Gastroesophageal sphincter (tissue), 4 donors: ENCODE results near the gene ACAA1. TPM values are rescaled to one million over a fixed set of nuclear protein-coding genes. Genes with fewer than 3 reads are reported as not detected.

Experiments used
- ATAC-seq: fragments of 150-250 bp; one replicate; pipeline ENCODE4 v1.9.1; 2016; ENCODE audit warnings: mild to moderate bottlenecking, moderate library complexity
- H3K27ac ChIP-seq, 4 donors: fragments of 200-600 bp; sonication (generic) in 3 of 4; 1 replicate in 3 of 4; 2 replicates in 1 of 4; pipeline ENCODE4 v1.5.1; 2016 to 2019
- H3K27me3 ChIP-seq: fragments of 200-600 bp; sonication (generic); one replicate; pipeline ENCODE4 v1.5.1; 2019
- H3K36me3 ChIP-seq, 2 donors: fragments of 200-600 bp; sonication (generic); one replicate each; pipeline ENCODE4 v1.5.1; 2019; ENCODE audit warnings: control low read depth in 1 of 2
- H3K4me1 ChIP-seq, 3 donors: fragments of 200-600 bp; sonication (generic); 1 replicate in 2 of 3; 2 replicates in 1 of 3; pipeline ENCODE4 v1.5.1; 2016 to 2019; ENCODE audit warnings: control low read depth in 2 of 3
- H3K4me3 ChIP-seq, 2 donors: fragments of 200-600 bp; sonication (generic); one replicate each; pipeline ENCODE4 v1.5.1; 2019; ENCODE audit warnings: mild to moderate bottlenecking in 1 of 2, moderate library complexity in 1 of 2
- H3K9me3 ChIP-seq, 3 donors: fragments of 200-600 bp; sonication (generic); one replicate each; pipeline ENCODE4 v1.5.1; 2017 to 2019; ENCODE audit warnings: control low read depth in 2 of 3
- CTCF ChIP-seq, 4 experiments: fragments of 200-600 bp in 2 of 4; fragments of 450-650 bp in 2 of 4; sonication (generic) in 1 of 4; IDR thresholded peaks; one replicate each; pipeline ENCODE4 v1.5.1; 2017 to 2019; ENCODE audit warnings: antibody characterized with exemption in 4 of 4, mild to moderate bottlenecking in 2 of 4, moderate library complexity in 2 of 4
- EP300 ChIP-seq: sonication (generic); formaldehyde crosslinking; IDR thresholded peaks from one replicate; pipeline ENCODE4 v1.6.1; 2017; ENCODE audit warnings: antibody characterized with exemption, mild to moderate bottlenecking
- POLR2A ChIP-seq, 2 donors: fragments of 450-650 bp; IDR thresholded peaks; one replicate each; pipeline ENCODE4 v1.6.1; 2017; ENCODE audit warnings: antibody characterized with exemption in 2 of 2, mild to moderate bottlenecking in 2 of 2, moderate library complexity in 1 of 2
- POLR2AphosphoS5 ChIP-seq: sonication (generic); formaldehyde crosslinking; IDR thresholded peaks from one replicate; pipeline ENCODE4 v1.6.1; 2017; ENCODE audit warnings: antibody characterized with exemption
- WGBS, 2 donors: methylation state at CpG; one replicate each; pipeline ENCODE4 v1.1.5; 2018; ENCODE audit warnings: low coverage in 1 of 2; 5-methylcytosine and 5-hydroxymethylcytosine counted together
- total RNA-seq, 4 donors: library from RNA; depleted of rRNA; stranded (reverse); fragments of >200 nt; gene quantifications; one replicate each; pipeline ENCODE4 v1.1.0, GENCODE V29; 2016

Gene ACAA1
- total RNA-seq, 4 donors from 2014 or later: 28.3 to 46.6 (median 41.2) TPM

GRCh38 chr3:38143511-38143910 lies 6.6 kb upstream of the ACAA1 start:
- no peak overlapping the region for H3K4me3 ChIP-seq
- no peak overlapping the region for H3K27ac ChIP-seq
- peaks cover 5 to 19% (median 8%) of the 10 kb centered on the region in 3 donors for H3K4me1 ChIP-seq
- H3K9me3 ChIP-seq: peaks cover 0 to 4% (median 0%) of the 10 kb centered on the region in 3 donors
- peaks cover 0 to 24% of the 10 kb centered on the region in 2 donors for H3K36me3 ChIP-seq
- WGBS, 2 donors: 71 to 90% methylated on average over 1 of the region's 3 CpGs
- H3K27me3 ChIP-seq: no peaks in the 10 kb centered on the region
- no peak for ATAC-seq
- TF ChIP-seq POLR2AphosphoS5 (no peak), CTCF (IDR thresholded peaks at IDR 0.05) (no peak), EP300 (no peak), POLR2A (IDR thresholded peaks at IDR 0.05) (no peak)

- WGBS, 2 donors: 80 to 100% methylated on average over 1 of the region's 1 CpG
- TF ChIP-seq POLR2AphosphoS5 (no peak), EP300 (no peak), POLR2A (IDR thresholded peaks at IDR 0.05) (no peak), CTCF (IDR thresholded peaks at IDR 0.05) (no peak)
- Histone ChIP-seq H3K27me3 (no peaks in the 10 kb centered on the region), H3K9me3 (peaks cover 0 to 4% (median 0%) of the 10 kb centered on the region in 3 donors), H3K36me3 (peaks cover 0 to 24% of the 10 kb centered on the region in 2 donors), H3K4me1 (peaks cover 5 to 23% (median 8%) of the 10 kb centered on the region in 3 donors), H3K27ac (no peak overlapping the region), H3K4me3 (no peak overlapping the region)
- no peak for ATAC-seq
Measured at GRCh38 chr3:38142959-38143358, 6.0 kb upstream of the ACAA1 start.

GRCh38 chr3:38141952-38142273 lies 5.0 kb upstream of the ACAA1 start:
- peaks cover 5 to 28% (median 8%) of the 10 kb centered on the region in 3 donors for H3K4me1 ChIP-seq
- no peaks in the 10 kb centered on the region for H3K27me3 ChIP-seq
- peaks cover 0 to 4% (median 0%) of the 10 kb centered on the region in 3 donors for H3K9me3 ChIP-seq
- H3K27ac ChIP-seq: no peak overlapping the region
- no peak for ATAC-seq
- no peak overlapping the region for H3K4me3 ChIP-seq
- no peak for TF ChIP-seq CTCF (IDR thresholded peaks at IDR 0.05)
- TF ChIP-seq POLR2A (IDR thresholded peaks at IDR 0.05): no peak
- no peak for TF ChIP-seq POLR2AphosphoS5
- TF ChIP-seq EP300: no peak
- H3K36me3 ChIP-seq: peaks cover 0 to 24% of the 10 kb centered on the region in 2 donors
- 100% methylated on average over 1 of the region's 2 CpGs; no CpG with 5 or more reads in 1 of the 2 donors for WGBS, 2 donors

GRCh38 chr3:38141173-38141951 lies 4.4 kb upstream of the ACAA1 start:
- Histone ChIP-seq H3K27me3 (no peaks in the 10 kb centered on the region), H3K4me3 (no peak overlapping the region), H3K4me1 (peaks cover 5 to 28% (median 8%) of the 10 kb centered on the region in 3 donors), H3K36me3 (peaks cover 0 to 24% of the 10 kb centered on the region in 2 donors), H3K27ac (no peak overlapping the region), H3K9me3 (peaks cover 0 to 4% (median 0%) of the 10 kb centered on the region in 3 donors)
- 96 to 100% methylated on average over 1 to 4 of the region's 7 CpGs for WGBS, 2 donors
- no peak for ATAC-seq
- no peak for TF ChIP-seq EP300
- no peak for TF ChIP-seq POLR2A (IDR thresholded peaks at IDR 0.05)
- no peak for TF ChIP-seq POLR2AphosphoS5
- no peak for TF ChIP-seq CTCF (IDR thresholded peaks at IDR 0.05)
